H4 (cell line): ENCODE measurements around the gene VPS39. TPM values are rescaled to one million over a fixed set of nuclear protein-coding genes. Genes with fewer than 3 reads are reported as not detected.

Experiments
- DNase-seq: peaks from one replicate; pipeline ENCODE4 v3.0.0-alpha.2; 2015; ENCODE audit warnings: low spot score
- total RNA-seq: library from RNA; depleted of rRNA; stranded (reverse); fragments of >200 nt; shearing (Covaris generic); gene quantifications from 2 replicates; pipeline ENCODE4 v1.2.3, GENCODE V29; 2014

Gene VPS39
- total RNA-seq, 1 experiment from 2014 or later = 23.5 TPM

- no peak for DNase-seq
Observed at GRCh38 chr15:42201801-42202200, 6.3 kb downstream of the VPS39 start.

- DNase-seq = no peak
Observed at GRCh38 chr15:42199126-42199525, 9.0 kb downstream of the VPS39 start.

DNA sequence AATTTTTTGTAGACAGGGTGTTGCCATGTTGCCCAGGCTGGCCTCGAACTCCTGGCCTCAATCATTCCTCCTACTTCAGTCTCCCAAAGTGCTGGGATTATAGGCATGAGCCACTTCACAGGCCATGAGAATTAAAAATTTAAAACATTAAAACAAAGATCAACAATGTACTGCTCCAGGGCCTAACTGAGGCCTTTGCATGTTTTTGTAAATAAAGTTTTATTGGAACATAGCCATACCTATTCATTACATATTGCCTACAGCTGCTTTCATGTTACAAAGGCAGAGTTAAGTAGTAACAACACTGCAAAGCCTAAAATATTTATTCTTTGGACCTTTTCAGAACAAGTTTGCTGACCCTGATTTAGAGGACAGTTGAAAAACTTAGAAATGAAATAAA lies 9.6 kb downstream of the VPS39 start:
- DNase-seq = no peak

GRCh38 chr15:42194513-42194912 lies 13.6 kb downstream of the VPS39 start:
- DNase-seq = peak; percentile 64

GRCh38 chr15:42193383-42193782 lies 14.7 kb downstream of the VPS39 start:
- no peak for DNase-seq

DNA sequence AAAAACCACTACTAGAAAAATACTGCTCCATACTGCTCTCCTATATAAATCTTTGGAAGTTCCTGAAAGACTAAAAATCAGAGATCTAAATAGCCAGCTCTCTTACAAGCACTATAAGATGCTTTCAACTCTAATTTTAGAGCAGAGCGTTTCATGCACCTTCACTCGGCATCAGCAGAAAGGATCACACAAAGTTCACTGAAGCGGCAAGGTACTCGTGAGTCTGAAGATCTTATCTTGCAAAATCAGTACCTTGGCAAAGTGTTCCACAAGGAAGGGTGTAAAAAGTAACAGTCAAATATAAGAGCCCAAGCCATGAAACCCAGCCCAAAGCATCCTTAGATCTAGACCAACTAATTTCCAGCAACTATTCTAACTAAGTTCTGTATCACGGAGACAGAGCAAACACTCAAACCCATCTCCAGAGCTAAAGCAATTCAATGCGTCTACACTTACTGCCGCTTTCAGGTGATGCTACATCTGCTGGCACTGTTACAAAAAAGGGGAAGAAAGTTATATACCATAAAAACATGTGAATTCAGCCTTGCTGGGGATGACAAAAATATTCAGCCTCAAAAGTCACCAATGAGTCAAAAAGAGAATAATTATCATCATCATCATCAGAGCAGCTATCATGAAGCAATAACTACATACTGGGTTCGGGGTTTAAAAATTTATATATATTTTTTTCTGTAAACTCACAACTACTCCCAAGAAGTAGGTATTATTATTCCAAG lies 16.3 kb downstream of the VPS39 start:
- DNase-seq = no peak

- no peak for DNase-seq
Observed at GRCh38 chr15:42190370-42190769, 17.7 kb downstream of the VPS39 start.

- no peak for DNase-seq
Observed at GRCh38 chr15:42185801-42186200, 22.3 kb downstream of the VPS39 start.

GRCh38 chr15:42184736-42185135 lies 23.4 kb downstream of the VPS39 start:
- DNase-seq = no peak

DNA sequence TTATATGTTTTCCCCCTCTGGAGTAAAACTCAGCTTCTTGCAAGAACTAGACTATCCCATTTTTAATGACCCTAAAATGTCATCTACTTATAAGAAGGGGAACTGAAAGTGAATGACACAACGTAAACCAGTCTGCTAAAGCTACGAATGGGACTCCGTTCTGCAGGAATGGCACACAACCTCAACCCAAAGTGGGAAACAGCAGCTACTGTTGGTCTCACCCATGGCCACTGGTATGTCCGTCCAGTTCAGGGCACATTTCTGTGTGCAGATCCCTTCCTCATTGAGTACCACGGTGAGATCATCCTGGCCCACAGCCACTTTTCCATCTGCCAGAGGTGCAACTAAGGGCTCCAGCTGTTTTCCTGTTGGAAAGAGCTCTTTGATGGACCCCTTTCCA lies 23.8 kb downstream of the VPS39 start:
- no peak for DNase-seq

- no peak for DNase-seq
Observed at GRCh38 chr15:42182961-42183360, 25.1 kb downstream of the VPS39 start.

DNA sequence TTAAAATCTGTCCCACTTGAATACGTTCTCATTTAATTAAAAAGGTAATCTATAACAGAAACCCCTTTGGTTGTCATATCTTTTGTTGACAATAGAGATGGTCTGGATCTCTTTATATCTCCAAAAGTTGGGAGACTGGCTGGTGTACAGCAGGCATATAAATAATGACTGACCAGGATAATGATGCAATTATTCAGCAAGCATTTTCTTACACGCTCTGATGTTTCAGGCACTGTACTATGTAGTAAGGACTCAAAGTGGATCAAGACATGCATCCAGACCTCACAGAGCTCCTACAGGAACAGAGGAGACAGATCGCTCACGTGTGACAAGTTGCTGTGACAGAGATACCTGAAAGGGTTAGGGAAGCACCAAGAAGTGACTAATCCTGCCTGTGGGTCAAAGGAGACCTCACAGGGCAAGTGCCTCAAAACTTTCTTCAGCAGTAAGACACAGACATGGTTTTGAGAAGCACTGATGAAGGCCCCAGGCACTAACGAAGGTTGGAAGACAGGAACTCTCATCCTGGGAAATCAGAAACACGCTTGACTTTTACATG lies 25.7 kb downstream of the VPS39 start:
- DNase-seq = no peak

DNA sequence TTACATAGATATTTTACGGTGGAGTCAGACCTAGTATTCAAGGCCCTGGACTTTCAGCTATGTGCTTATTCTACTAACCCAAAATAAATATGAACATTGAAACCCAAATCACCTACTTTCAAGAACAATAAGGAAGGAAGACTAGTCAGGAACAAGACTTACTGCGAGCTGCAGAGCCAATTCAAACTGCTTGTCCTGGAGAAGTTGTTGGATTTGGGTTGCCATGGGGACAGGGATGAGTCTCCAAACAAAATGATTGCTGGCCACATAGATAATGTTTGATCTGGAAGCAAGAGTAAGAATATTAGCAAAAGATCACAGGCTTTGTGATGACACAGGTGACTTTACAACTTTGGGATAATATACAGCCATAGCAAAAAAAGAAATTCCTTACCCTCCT lies 30.0 kb downstream of the VPS39 start:
- DNase-seq = no peak

DNA sequence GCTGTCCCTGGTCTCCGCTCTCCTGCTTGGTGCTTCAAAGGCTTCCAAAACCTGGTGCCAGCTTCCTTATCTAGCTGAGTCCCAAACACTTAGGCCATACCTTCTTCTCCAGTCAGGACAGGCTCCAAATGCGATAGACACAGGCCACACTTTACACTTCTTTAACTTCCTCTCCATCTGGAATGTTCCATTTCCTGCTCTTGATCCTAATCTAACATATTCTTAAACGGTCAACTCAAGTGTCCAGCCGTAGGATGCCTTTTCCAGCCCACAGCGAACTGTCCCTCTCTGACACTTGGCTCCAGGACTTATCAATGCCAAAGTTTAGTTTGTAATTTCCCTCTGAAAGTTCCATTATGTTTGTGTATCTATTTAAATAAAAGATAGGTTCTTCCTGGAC lies 32.4 kb downstream of the VPS39 start:
- no peak for DNase-seq

DNA sequence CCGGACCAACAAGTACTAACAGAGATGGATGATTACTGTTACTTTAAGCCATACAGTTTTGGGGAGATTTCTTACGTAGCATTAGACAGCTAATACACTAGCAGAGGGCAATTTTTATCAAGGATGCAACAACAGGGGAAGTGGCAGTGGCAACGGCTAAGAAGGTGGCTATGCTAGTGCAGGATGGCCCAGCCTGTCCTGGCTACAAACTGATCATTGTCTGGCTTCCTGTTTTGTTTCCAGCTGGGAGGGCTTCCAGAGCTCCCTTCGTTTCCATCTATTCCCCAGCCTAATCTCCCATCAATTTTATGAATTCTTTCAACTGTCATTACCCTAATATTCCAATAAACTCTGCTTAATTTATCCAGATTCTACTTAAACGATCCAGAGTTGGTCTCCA lies 35.6 kb downstream of the VPS39 start:
- DNase-seq = no peak

GRCh38 chr15:42171795-42172194 lies 36.3 kb downstream of the VPS39 start:
- no peak for DNase-seq

DNA sequence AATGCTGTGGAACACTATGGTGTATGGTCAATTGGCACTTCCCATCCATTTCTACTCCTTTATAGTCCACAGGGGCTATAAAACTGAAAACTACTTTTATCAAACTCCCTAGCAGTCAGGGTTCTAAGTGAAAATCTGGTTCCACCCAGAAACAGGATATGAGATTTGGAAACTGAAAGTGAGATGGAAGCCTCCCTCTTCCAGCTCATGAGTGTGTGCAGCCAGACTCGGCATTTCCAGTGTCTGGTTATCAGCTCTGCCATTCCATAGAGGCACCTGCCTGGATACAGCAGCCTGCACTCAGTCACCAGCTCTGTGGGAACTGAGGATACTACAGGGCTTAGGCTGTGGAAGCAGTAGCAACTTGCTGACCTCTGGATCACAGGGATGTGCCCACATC lies 37.0 kb downstream of the VPS39 start:
- DNase-seq = no peak

- no peak for DNase-seq
Observed at GRCh38 chr15:42166225-42166940, 41.7 kb downstream of the VPS39 start.

GRCh38 chr15:42165106-42165505 lies 43.0 kb downstream of the VPS39 start:
- DNase-seq = no peak

DNA sequence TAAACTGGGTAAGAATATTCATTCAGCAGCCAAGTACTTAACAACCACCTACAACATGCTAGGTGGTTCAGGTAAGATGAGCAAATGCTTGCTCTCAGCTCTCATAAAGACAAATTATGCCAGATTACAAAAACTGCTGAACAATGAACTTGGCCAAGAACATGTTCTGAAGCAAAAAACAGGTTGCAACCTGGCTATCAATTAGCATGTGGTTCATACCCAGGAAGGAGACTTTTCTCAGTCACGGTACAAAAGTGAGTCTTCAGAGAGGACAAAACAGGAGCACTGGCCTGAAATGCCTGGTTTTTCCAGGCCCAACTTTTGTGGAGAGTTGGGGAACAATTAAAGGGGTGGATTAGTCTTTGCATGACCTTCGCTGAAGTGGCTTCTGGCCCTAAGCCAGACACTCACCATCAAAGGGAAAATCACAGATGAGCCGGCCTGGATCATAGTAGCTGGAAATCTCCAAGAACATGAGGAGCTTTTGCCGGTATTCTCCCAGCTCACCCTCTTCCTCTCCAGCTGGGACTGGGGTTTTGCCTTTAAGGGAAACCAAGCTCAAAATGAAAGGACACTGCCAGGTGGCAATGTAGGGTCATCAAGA lies 44.1 kb downstream of the VPS39 start:
- no peak for DNase-seq

GRCh38 chr15:42163291-42163690 lies 44.8 kb downstream of the VPS39 start:
- DNase-seq = no peak

DNA sequence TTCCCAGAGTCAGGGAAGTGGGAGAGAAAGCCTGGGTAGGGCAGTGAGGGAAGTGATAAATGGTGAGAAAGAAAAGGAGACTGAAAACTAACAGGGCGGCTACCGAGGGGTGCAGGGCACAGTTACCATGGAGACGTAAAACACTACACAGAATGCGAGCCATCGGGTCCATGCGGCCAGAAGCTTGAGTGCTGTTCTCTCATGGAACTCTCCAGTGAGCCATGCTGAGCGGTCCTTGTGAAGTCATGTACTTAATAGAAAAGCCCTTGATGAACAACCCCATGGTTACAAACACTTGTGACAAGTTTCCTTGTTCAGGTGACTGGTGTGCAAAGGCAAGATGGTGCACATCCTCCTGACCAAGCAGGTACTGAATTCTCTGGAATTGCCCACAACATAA lies 48.0 kb downstream of the VPS39 start:
- DNase-seq = no peak
